Loucy (cell line): ENCODE measurements around the gene DTNA.

Experiments used
- CTCF ChIP-seq: fragments of 200-600 bp; sonication (generic); conservative IDR thresholded peaks from 2 replicates; pipeline ENCODE4 v1.5.1; 2014; ENCODE audit warnings: mild to moderate bottlenecking, antibody characterized with exemption, low read length
- EZH2phosphoT487 ChIP-seq: fragments of 200-600 bp; IDR thresholded peaks from 2 replicates; pipeline ENCODE4 v1.6.1; 2018; ENCODE audit warnings: antibody characterized with exemption, mild to moderate bottlenecking, moderate library complexity, borderline replicate concordance

GRCh38 chr18:34744569-34744968, 34.5 kb downstream of the DTNA start:
- TF ChIP-seq CTCF (no peak), EZH2phosphoT487 (no peak)
